Measurements from ENCODE around the gene SLC35F1.

DNA sequence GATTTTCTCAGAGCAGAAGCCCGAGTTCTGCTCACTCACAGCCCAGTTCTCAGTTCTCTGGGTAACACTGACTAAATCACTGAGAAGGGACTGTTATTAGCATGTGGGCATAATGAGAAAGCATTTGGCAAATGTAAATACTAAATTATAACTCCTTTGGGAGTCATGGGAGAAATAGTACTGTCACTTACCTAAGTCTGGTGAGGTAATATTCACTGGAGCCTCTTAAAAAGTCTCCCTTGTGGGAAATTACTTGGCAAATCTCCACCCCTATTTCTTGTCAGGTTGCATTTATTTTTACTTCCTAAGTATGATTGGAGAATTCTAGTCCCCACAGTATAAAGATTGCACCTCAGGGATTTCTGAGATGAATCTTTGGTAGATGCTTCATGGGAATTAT lies 254.3 kb downstream of the SLC35F1 start:
- TF ChIP-seq, protein P1, sequence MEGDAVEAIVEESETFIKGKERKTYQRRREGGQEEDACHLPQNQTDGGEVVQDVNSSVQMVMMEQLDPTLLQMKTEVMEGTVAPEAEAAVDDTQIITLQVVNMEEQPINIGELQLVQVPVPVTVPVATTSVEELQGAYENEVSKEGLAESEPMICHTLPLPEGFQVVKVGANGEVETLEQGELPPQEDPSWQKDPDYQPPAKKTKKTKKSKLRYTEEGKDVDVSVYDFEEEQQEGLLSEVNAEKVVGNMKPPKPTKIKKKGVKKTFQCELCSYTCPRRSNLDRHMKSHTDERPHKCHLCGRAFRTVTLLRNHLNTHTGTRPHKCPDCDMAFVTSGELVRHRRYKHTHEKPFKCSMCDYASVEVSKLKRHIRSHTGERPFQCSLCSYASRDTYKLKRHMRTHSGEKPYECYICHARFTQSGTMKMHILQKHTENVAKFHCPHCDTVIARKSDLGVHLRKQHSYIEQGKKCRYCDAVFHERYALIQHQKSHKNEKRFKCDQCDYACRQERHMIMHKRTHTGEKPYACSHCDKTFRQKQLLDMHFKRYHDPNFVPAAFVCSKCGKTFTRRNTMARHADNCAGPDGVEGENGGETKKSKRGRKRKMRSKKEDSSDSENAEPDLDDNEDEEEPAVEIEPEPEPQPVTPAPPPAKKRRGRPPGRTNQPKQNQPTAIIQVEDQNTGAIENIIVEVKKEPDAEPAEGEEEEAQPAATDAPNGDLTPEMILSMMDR (IDR thresholded peaks at IDR 0.05): no peak
- TF ChIP-seq EZH2 (IDR thresholded peaks at IDR 0.05; ENCODE audit: borderline replicate concordance, insufficient read depth, low read depth, low read length, poor library complexity, severe bottlenecking): no peak
